Anterior cingulate cortex (tissue), 58 donors: ENCODE data around the gene FBXO22.
"Not testable (repeated sequence)": the region's sequence is repeated elsewhere in the genome, so short reads cannot be mapped to it uniquely, and the experiment has no call there.

Source experiments
- DNase-seq, 58 donors: peaks; one replicate each; lab custom pipeline; 2025; lab: John Stamatoyannopoulos, UW

FBXO22 gene

GRCh38 chr15:75966073-75966472, 62.4 kb downstream of the FBXO22 start:
- DNase-seq, result no peak

GRCh38 chr15:75976766-75977165, 73.1 kb downstream of the FBXO22 start:
- DNase-seq, result not testable (repeated sequence)

GRCh38 chr15:75981149-75981815, 77.6 kb downstream of the FBXO22 start:
- DNase-seq, result no peak

DNA sequence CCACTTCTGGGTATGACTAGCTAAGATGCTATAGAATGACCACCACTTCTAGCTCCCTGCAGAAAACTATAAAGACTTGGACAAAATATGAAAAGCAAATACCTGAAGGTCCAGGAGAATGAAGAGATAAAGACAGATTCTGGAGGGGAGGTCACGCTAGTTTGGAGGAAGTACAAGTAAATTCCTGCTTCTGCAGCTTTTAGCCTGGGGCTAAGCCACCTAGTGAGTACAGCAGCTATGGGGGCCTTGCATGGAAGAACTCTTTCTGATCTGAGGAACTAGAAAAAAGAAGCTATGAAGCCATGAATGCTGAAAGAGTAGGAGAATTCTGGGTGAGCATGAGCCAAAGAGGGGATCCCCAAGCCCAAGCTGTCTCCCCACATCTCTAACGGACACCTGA, 78.8 kb downstream of the FBXO22 start:
- DNase-seq, result no peak

- DNase-seq, result not testable (repeated sequence)
These were observed 81.0 kb downstream of the FBXO22 start for GRCh38 chr15:75984706-75985105.

- DNase-seq, result no peak
These were observed 82.3 kb downstream of the FBXO22 start for GRCh38 chr15:75985971-75986370.

DNA sequence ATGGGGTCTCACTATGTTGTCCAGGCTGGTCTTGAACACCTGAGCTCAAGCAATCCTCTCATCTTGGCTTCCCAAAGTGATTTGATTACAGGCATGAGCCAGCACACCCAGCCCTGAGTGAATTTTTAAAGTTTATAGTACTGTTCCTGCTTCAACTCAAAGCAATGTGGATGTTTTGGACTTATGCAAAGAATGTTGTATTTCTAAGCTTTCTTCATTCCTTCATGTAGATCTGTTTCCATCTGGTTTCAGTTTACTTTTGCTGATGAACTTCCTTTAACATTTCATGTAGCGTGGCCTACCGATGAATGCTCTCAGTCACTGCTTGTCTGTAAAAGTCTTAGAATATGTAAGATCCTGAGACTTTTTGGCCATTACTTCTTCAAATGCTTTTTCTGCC, 85.4 kb downstream of the FBXO22 start:
- DNase-seq, result no peak

GRCh38 chr15:75989875-75990274, 86.2 kb downstream of the FBXO22 start:
- no peak for DNase-seq
